ENCODE measurements around the gene PLEKHA5. TPM values are rescaled to one million over a fixed set of nuclear protein-coding genes. Genes with fewer than 3 reads are reported as not detected.

PLEKHA5 gene
- total RNA-seq, 1 donor: 40.7 TPM

DNA sequence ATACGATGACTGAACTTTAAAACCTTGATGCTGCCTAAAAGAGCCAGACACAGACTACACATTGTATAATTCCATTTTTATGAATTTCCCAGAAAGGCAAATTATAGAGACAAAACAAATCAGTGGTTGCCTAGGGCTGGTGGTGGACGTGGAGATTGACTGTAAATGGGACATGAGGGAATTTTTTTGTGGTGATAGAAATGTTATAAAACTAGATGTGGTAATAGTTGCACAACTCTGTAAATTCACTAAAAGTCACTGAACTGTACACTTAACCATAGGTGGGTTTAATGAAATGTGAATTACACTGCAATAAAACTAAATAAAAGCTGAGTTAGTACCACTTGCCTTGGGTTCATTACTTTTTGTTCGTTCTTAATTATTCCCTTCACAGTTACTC, 72.1 kb downstream of the PLEKHA5 start:
- DNase-seq (ENCODE audit: low read depth): no peak
- TF ChIP-seq, protein P1, sequence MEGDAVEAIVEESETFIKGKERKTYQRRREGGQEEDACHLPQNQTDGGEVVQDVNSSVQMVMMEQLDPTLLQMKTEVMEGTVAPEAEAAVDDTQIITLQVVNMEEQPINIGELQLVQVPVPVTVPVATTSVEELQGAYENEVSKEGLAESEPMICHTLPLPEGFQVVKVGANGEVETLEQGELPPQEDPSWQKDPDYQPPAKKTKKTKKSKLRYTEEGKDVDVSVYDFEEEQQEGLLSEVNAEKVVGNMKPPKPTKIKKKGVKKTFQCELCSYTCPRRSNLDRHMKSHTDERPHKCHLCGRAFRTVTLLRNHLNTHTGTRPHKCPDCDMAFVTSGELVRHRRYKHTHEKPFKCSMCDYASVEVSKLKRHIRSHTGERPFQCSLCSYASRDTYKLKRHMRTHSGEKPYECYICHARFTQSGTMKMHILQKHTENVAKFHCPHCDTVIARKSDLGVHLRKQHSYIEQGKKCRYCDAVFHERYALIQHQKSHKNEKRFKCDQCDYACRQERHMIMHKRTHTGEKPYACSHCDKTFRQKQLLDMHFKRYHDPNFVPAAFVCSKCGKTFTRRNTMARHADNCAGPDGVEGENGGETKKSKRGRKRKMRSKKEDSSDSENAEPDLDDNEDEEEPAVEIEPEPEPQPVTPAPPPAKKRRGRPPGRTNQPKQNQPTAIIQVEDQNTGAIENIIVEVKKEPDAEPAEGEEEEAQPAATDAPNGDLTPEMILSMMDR (IDR thresholded peaks at IDR 0.05; ENCODE audit: insufficient read depth, low read length): no peak
- no peak overlapping the region for H3K4me3 ChIP-seq (ENCODE audit: low read depth, low read length)

- DNase-seq (ENCODE audit: low read depth): no peak
- H3K4me3 ChIP-seq (ENCODE audit: low read depth, low read length): no peak overlapping the region
- TF ChIP-seq, protein P1 (IDR thresholded peaks at IDR 0.05; ENCODE audit: insufficient read depth, low read length): no peak
Observed at GRCh38 chr12:19203013-19203412, 73.5 kb downstream of the PLEKHA5 start.

GRCh38 chr12:19203539-19204506, 74.3 kb downstream of the PLEKHA5 start:
- no peak for DNase-seq (ENCODE audit: low read depth)
- no peak overlapping the region for H3K4me3 ChIP-seq (ENCODE audit: low read depth, low read length)
- TF ChIP-seq, protein P1 (IDR thresholded peaks at IDR 0.05; ENCODE audit: insufficient read depth, low read length): no peak

DNA sequence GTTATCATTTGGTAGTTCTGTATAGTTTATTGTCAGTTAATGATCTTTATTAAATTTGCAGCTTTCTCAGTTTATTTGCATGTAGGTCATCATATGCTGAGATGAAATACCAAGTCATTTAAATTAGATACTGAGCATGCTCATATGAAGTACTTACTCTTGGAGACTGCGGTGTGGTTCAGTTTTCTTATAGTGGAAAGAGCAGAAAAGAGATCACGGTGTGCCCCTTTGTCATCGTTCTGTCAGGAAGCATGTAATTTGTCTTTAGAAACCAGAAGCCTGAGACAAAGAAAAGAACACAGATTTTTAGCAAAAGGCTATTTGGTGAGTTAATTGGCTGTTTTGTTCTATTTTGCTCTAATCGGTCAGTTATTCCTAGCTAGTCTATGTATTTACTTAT, 75.6 kb downstream of the PLEKHA5 start:
- TF ChIP-seq, protein P1 (IDR thresholded peaks at IDR 0.05; ENCODE audit: insufficient read depth, low read length): no peak
- no peak for DNase-seq (ENCODE audit: low read depth)
- peak overlapping the region; percentile 55 for H3K4me3 ChIP-seq (ENCODE audit: low read depth, low read length)

DNA sequence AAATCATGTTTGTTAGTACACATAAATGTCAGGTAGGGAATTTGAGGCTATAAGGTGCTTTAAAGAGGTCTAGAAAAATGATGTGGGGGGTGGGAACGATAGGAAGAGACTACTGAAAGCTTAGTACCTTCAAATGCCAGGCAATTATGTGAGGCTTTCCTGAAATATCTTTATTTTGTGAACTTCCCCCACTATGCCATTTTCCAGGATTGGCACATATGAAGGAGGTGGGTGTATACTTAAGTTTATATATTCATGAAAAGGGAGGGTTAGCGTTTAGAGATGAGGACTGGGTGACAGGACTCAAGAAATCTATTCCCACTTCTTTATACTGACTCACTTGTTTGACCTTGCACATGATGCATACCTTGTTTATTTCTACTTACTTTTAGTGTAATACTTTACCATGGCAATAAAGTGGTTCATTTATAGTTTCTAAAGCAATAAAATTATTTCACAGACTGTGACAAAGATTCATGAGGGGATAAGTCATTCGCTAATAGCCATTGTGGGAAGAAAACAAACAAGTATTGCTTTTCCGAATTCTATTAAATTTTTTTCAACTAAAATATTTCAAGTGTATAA, 77.1 kb downstream of the PLEKHA5 start:
- TF ChIP-seq, protein P1 (IDR thresholded peaks at IDR 0.05; ENCODE audit: insufficient read depth, low read length): no peak
- no peak overlapping the region for H3K4me3 ChIP-seq (ENCODE audit: low read depth, low read length)
- DNase-seq (ENCODE audit: low read depth): no peak

DNA sequence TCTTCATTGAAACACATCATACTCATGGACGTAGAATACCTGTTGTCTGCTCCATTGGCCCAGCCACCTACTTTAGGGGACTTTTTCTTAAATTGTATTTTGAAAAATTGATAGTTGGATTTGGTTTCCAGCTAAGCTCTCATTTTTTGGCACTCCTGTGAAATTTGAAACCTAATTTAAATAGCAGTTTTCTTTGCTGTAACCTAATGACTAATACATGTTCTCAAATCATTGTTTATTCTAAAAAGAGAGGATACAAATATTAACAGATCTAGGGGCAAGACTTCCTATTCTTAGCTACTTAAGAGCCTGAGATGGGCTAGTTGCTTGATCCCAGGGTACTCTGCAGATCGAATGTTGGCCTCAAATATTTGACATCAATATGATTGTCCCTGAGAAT, 78.9 kb downstream of the PLEKHA5 start:
- no peak overlapping the region for H3K4me3 ChIP-seq (ENCODE audit: low read depth, low read length)
- no peak for DNase-seq (ENCODE audit: low read depth)

More for the DNA sequence above, 78.9 kb downstream of the PLEKHA5 start:
- TF ChIP-seq, protein P1 (IDR thresholded peaks at IDR 0.05; ENCODE audit: insufficient read depth, low read length): no peak

Data from fibroblast of the aortic adventitia (primary cell).